HG02981 (cell line): ENCODE measurements around the gene AHDC1.

ENCODE experiments used
- ATAC-seq: cut with Tn5 transposase; IDR thresholded peaks from one replicate; pipeline ENCODE4 v1.9.1; 2021; ENCODE audit warnings: mild to moderate bottlenecking, moderate library complexity; ENCODE audit not compliant: unreplicated experiment

The AHDC1 gene

DNA sequence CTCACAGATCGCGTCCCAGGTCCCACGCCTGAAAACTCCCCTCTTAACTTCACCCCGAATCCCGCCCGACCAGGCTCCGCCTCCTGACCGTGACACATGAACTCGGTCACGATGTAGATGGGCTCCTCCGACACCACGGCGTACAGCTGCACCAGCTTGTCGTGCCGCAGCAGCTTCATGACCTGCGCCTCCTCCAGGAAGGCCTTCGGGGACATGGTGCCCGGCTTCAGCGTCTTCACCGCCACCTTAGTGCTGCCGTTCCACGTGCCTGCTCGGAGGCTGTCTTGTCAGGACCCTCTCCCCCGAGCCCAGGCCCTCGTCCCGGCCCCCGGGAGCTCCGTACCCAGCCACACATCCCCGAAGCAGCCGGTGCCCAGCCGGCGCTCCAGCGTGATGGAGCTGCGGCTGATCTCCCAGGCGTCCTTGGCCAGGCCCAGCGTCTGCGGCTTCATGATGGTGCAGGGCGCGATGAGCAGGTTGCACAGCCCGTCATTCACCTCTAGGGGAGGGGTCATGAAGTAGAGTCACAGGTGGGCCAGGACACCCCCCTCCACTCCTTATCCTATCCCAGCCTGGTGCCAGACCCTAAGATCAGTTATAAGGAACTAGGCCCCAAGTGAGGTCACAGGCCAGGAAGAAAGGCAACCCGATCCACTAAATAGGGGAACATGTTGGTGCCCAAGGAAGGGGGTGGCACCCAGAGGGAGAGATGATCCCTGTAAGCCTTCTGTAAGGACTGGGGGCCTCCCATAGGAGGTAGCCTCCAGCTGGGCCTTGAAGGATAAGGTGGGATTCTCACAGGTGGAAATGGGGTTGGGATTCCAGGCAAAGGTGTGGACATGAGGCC lies 11.6 kb upstream of the AHDC1 start:
- no peak for ATAC-seq

DNA sequence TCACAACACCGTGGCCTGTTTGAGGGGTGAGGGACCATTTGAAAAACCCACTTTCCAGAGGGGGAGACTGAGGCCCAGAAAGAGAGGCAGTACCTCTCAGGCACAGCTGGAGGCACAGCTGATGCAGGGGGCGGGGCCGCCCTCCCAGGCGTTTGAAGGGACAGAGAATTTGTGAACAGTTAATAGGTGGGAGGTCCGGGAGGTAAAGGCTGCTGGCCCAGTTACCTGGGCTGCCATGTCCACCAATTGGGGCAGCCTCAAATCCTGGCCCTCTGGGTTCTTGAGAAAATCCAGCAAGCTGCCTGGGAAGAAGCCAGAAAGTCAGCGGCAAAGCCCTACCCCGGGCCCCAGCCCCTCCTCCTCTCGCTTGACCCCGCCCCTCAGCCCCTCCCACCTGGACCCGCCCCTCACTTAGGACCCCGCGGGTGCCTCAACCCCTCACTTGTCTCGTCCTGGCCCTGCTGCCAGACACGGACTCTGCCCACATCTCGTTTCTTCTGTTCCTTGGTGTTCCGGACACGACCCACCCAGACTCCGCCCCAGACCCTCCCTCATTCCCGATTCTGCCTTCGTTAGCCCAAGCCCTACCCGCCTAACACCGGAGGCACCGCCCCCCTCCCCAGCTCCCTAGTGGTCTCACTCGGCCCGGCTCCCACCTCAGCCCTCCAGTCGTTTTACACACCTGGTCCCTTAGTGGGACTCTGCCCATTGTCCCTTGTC lies 10.8 kb upstream of the AHDC1 start:
- ATAC-seq, result no peak

DNA sequence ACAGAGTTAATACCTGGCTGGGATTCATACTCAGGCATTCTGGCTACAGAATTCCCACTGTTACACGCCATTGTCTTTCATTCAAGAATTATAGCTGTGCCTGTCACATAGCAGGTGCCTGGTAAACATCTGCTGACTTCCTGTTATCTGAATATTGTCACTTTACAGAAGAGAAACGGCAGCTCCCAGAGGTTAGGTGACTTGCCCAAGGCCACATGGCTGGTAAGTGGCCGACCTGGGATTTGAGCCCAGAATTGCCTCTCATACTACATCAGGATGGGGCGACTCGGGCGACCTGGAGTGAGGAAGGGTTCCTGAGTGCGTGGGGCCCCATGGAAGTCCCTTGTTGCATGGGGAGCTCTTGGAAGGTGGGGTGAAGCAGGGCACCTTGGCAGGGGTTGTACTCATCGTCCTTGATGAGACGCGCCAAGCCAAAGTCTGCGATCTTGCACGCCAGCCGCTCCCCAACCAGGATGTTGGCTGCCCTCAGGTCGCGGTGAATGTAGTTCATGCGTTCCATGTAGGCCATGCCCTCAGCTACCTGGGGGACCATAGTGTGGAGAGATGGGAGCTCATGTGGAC lies 10.2 kb upstream of the AHDC1 start:
- ATAC-seq, result no peak

GRCh38 chr1:27612718-27613117 lies 8.8 kb upstream of the AHDC1 start:
- ATAC-seq, result no peak

DNA sequence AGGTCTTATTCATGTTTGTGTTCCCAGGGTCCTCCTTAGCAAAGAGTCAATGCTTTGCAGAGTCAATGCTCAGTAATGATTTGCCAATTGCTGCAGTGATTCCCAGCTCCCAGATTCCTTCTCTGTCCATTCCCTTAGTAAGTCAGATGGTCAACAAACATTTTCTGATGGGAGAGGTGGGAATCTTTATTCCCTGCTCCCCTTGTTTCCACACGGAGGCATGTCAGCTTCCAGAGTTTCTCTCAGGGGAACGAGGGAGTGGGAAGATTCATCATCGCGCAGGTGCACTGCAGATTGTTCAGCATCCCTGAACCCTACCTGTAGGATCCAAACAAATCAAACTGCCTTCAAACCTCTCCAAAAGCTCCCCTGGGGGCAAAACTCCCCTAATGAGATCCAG lies 7.5 kb upstream of the AHDC1 start:
- ATAC-seq, result no peak

GRCh38 chr1:27609618-27610240 lies 5.8 kb upstream of the AHDC1 start:
- ATAC-seq, result no peak

- ATAC-seq, result no peak
These were observed 5.2 kb upstream of the AHDC1 start for GRCh38 chr1:27609210-27609555.

DNA sequence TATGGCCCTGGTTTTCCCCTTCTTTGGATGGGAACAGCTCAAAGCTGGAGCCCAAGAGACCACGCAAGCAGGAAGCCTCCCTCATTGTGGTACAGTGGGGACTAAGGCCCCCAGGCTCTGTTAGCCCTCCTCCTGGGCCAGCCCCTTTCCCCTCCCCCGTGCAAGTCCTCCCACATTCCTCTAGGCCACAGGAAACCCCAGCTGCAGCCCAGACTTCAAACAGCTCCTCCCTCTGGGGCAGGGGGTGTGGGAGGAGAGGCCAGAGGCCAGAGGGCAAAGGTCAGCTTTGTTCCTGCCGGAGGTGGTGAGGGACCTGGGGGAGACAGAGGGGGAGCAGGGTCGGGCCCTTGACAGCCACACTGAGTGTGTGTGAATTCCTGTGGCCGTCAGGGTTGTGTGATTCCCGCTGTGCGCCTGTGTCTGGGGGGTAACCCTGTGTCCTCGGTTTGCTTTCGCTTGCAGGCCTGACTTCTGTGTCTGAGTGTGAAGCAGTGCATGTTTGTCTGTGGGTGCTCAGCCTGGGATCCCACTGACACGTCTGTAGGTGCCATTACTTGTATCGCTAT lies 3.4 kb upstream of the AHDC1 start:
- no peak for ATAC-seq

GRCh38 chr1:27606708-27607238 lies 2.8 kb upstream of the AHDC1 start:
- ATAC-seq, result no peak

- ATAC-seq, result no peak
These were observed 2.1 kb upstream of the AHDC1 start for GRCh38 chr1:27605796-27606707.

GRCh38 chr1:27605300-27605766 lies 1.4 kb upstream of the AHDC1 start:
- ATAC-seq, result no peak

DNA sequence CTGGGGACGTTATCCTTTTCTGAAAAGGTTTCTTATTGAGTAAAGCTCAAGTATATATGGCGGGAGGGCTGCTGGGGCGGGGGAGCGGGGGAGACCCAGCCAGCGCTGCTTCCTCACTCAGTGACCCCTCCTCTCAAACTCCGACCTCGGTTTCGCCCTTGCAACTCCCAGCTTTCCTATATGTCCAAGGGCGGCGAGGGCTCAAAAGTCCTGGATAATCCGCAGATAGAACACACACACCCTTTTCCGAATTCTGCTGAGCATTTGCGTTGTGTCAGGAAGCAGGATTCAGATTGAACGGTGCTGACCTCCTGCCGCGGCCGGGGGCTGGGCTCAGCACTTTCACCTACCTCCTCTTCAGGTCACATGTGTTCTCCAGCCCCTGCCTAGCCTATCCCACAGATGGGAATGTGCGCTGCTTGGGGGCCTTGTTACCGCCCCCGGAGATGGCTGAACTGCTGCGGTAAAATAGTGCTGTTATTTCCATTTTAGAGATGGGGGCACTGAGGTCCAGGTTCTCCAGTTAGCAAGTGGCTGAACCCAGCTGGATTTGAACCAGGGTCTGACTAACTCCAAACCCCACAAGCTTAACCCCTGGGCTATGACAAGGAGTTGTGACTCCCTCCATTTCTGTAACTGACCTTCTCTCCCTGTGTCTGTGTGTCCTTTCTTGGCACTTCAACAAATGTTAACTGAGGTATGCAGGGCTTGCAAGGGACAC lies 795 bp upstream of the AHDC1 start:
- ATAC-seq, result no peak

DNA sequence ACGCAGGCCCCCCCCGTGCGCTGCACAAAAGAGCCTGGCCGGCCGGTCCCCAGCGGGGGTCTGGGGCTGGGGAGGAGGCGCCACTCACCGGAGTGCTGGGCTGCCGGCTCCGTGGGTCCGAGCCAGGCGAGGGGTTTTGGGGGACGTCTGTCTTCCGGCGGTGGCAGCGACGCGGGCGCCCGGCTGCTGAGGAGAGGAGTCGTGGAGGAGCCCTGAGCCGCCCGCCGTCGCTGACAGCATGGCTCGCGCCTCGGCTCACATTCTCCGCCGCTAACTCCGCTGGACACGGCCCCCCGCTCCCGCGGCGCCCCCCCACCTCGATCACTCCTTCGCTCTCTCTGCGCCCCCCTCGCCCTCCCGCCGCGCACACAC lies 649 bp downstream of the AHDC1 start:
- no peak for ATAC-seq

GRCh38 chr1:27602462-27603308 lies 1.3 kb downstream of the AHDC1 start:
- ATAC-seq, result no peak

GRCh38 chr1:27601771-27602461 lies 2.0 kb downstream of the AHDC1 start:
- ATAC-seq, result no peak

GRCh38 chr1:27601321-27601770 lies 2.6 kb downstream of the AHDC1 start:
- ATAC-seq, result no peak

- ATAC-seq, result no peak
These were observed 3.3 kb downstream of the AHDC1 start for GRCh38 chr1:27600498-27601175.
